Measurements from ENCODE around the gene MRPS12. TPM values are rescaled to one million over a fixed set of nuclear protein-coding genes. Genes with fewer than 3 reads are reported as not detected.

The MRPS12 gene
- total and polyA plus RNA-seq, 9 of the 15 experiments (the other 6 are each of a cell fraction or from before 2014, with no cell fraction given): 8.1 to 174 (median 52.0) TPM

GRCh38 chr19:38898788-38899446 is 31.8 kb upstream of the MRPS12 start:
- intact Hi-C loops (cut with micrococcal nuclease) (loop anchor here (1.0 kb wide), 1 partner anchor 31 kb away; the partner anchor contains the start of genes MRPS12 and SARS2), in situ Hi-C loops (cut with MboI) (no loop called here)
- Histone ChIP-seq H3K9me3 (replicated peaks; ENCODE audit: control insufficient read depth, insufficient read depth, low read depth, low read length) (no peaks in the 10 kb centered on the region), H2AFZ (ENCODE audit: low read depth, low read length) (peak overlapping the region; percentile 85), H3K9me1 (ENCODE audit: control insufficient read depth, insufficient read depth, low read length) (no peaks in the 10 kb centered on the region), H4K20me1 (replicated peaks; ENCODE audit: control insufficient read depth, insufficient read depth, low read length) (no peaks in the 10 kb centered on the region), H3K9ac (ENCODE audit: insufficient read depth in 1 of 2, low read depth in 2 of 2, low read length in 2 of 2) (peak overlapping the region; percentile 76 to 96), H3K4me1 (replicated peaks in 1 of 2; ENCODE audit: control insufficient read depth in 2 of 2, insufficient read depth in 2 of 2, low read length in 2 of 2) (peaks cover 11 to 28% of the 10 kb centered on the region in 2 experiments), H3K27ac (ENCODE audit: extremely low read depth, low read depth, low read length) (peak overlapping the region; percentile 66), H3K4me2 (ENCODE audit: insufficient read depth, low read length) (peak overlapping the region; percentile 85), H3K79me2 (ENCODE audit: control insufficient read depth, insufficient read depth, low read length) (peaks cover 30% of the 10 kb centered on the region), H3K27me3 (ENCODE audit: control insufficient read depth in 2 of 2, insufficient read depth in 2 of 2, low read length in 2 of 2) (no peaks in the 10 kb centered on the region), H3K4me3 (peak overlapping the region; percentile 85), H3K36me3 (ENCODE audit: control insufficient read depth, insufficient read depth, low read length) (no peaks in the 10 kb centered on the region)
- 7% methylated on average over 20 of the region's 25 CpGs for WGBS (ENCODE audit: insufficient coverage, low coverage, missing lambda C conversion rate)
- ChIA-PET CTCF (ENCODE audit: low intra/inter-chr PET ratio) (no interaction called here), POLR2A (no interaction called here)
- ATAC-seq (peak; percentile 3; the same call in 1 of the 3 replicates), FAIRE-seq (no peak), DNase-seq (ENCODE audit: extremely low read depth in 1 of 4, low spot score in 3 of 4) (no peak)
- TSS peak; percentile 53 for BruUV-seq (replicated peaks)
- TF ChIP-seq ARID2 (IDR thresholded peaks at IDR 0.05) (peak; percentile 35; the same call in 1 of the 2 replicates), ZBTB43 (CRISPR knock-in tag; IDR thresholded peaks at IDR 0.05) (no peak), STAT5B (CRISPR knock-in tag; IDR thresholded peaks at IDR 0.05) (no peak), ZBTB7A (IDR thresholded peaks at IDR 0.05; ENCODE audit: borderline replicate concordance, control insufficient read depth, low read depth, low read length) (peak; percentile 39; the same call in 1 of the 2 replicates), NR2F6 (CRISPR knock-in tag; IDR thresholded peaks at IDR 0.05) (0 out of 2 replicates have a peak, but pooled peaks have one; percentile 29), MLLT1 (IDR thresholded peaks at IDR 0.05) (0 out of 4 replicates have a peak, but pooled peaks of 1 of the 2 experiments have one; percentile 22), NR1H2 (CRISPR knock-in tag; IDR thresholded peaks at IDR 0.05) (0 out of 2 replicates have a peak, but pooled peaks have one; percentile 36), SMARCE1 (IDR thresholded peaks at IDR 0.05) (0 out of 2 replicates have a peak, but pooled peaks have one; percentile 24), BRD9 (IDR thresholded peaks at IDR 0.05; ENCODE audit: low read depth, partially characterized antibody) (no peak), SMARCA4 (IDR thresholded peaks at IDR 0.05) (0 out of 2 replicates have a peak, but pooled peaks have one; percentile 33), ARHGAP35 (IDR thresholded peaks at IDR 0.05; ENCODE audit: partially characterized antibody) (peak; percentile 49), SMARCC2 (IDR thresholded peaks at IDR 0.05; ENCODE audit: low read depth) (no peak), HMGN3 (IDR thresholded peaks at IDR 0.05; ENCODE audit: borderline replicate concordance, extremely low read depth, insufficient read length, low read depth, low read length) (no peak), THAP12 (CRISPR knock-in tag; IDR thresholded peaks at IDR 0.05) (0 out of 2 replicates have a peak, but pooled peaks have one; percentile 41), FOXK1 (CRISPR knock-in tag; IDR thresholded peaks at IDR 0.05; ENCODE audit: borderline replicate concordance) (0 out of 2 replicates have a peak, but pooled peaks have one; percentile 32), FIP1L1 (IDR thresholded peaks at IDR 0.05; ENCODE audit: low read depth, low read length, poor library complexity, severe bottlenecking) (peak; percentile 44), ZNF12 (CRISPR knock-in tag; IDR thresholded peaks at IDR 0.05) (peak; percentile 24; the same call in 1 of the 2 replicates)
